ENCODE measurements around the gene RBP7.

DNA sequence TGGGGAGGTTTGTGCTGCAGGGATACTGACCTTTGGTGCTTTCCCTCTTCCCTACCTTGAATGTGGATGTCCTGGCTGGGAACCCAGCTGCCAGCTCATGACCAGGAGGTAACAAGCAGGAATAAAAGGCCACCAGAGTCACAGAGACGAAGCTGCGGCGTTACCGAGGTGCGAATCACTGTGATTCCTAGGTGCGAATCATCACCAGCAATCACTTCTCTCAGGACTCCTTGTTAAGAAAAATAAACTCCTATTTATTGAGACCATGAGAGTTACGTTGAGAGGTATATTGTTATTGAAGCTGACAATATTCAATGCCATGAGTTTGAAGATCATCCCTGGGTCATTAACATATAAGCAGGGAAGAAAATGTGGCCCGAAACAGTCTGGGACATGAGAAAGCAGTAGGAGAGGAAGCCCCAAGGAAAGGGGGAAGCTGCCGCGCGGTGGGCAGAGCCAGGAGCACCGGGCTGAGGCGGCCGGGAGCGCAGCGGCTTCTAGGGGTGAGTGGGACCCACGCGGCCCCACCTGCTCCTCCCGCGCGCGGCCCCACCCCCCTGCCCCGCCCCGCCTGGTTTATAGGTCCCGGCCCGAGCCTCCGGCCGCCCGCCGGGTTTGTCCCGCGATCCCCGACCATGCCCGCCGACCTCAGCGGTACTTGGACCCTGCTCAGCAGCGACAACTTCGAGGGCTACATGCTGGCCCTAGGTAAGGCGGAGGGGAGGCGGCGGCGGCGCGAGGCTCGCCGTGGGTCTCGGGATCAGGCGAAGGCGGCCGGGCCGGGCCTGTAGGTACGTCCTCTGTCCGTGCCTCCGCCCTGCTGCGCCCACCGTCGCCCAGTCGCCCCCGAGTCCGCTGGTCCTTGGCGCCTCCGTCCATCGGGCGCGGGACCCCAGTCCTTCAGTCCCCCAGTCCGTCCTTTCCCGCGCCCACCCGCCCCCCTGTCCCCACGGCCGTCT lies at the start of gene RBP7:
- TF ChIP-seq CTCF (IDR thresholded peaks at IDR 0.05): no peak
- no peak for TF ChIP-seq MAX (IDR thresholded peaks at IDR 0.05; ENCODE audit: low read depth)
- no peak for TF ChIP-seq TAF1 (IDR thresholded peaks at IDR 0.05; ENCODE audit: borderline replicate concordance, low read depth, low read length)
- no peak for TF ChIP-seq USF2 (IDR thresholded peaks at IDR 0.05; ENCODE audit: borderline replicate concordance, low read depth, low read length)
- no peak for TF ChIP-seq ZBTB33 (IDR thresholded peaks at IDR 0.05; ENCODE audit: borderline replicate concordance, low read depth)
- no peak for TF ChIP-seq YY1 (IDR thresholded peaks at IDR 0.05; ENCODE audit: low read depth)
- no peak for TF ChIP-seq POLR2AphosphoS5 (IDR thresholded peaks at IDR 0.05; ENCODE audit: low read depth, low read length)
- TF ChIP-seq GATA2 (CRISPR knock-in tag; IDR thresholded peaks at IDR 0.05): no peak
- no peak for TF ChIP-seq RFX5 (IDR thresholded peaks at IDR 0.05; ENCODE audit: low read length)
- no peak for TF ChIP-seq EP300 (IDR thresholded peaks at IDR 0.05; ENCODE audit: borderline replicate concordance in 1 of 2, low read depth in 1 of 2, low read length in 1 of 2)
- no peak for TF ChIP-seq JUND (IDR thresholded peaks at IDR 0.05)
- no peak for TF ChIP-seq ELF1 (IDR thresholded peaks at IDR 0.05)
- TF ChIP-seq RAD21 (IDR thresholded peaks at IDR 0.05; ENCODE audit: low read length): no peak
